ENCODE results near the gene SPON1. TPM values are rescaled to one million over a fixed set of nuclear protein-coding genes. Genes with fewer than 3 reads are reported as not detected.

SPON1 gene
- polyA plus RNA-seq, 2 of the 4 experiments (the other 2 are of a cell fraction) = not detected

- TF ChIP-seq REST (IDR thresholded peaks at IDR 0.05) (no peak), MYC (IDR thresholded peaks at IDR 0.05; ENCODE audit: borderline replicate concordance, low read length) (no peak), GATA3 (IDR thresholded peaks at IDR 0.05; ENCODE audit: borderline replicate concordance) (peak; percentile 69; the same call in 1 of the 2 replicates), NFE2L2 (conservative IDR thresholded peaks at IDR 0.05; ENCODE audit: low read length) (no peak), BCL3 (IDR thresholded peaks at IDR 0.05) (0 out of 3 replicates have a peak, but pooled peaks have one; percentile 53), KDM5A (IDR thresholded peaks at IDR 0.05) (no peak), MAX (IDR thresholded peaks at IDR 0.05) (no peak), SMC3 (IDR thresholded peaks at IDR 0.05) (0 out of 3 replicates have a peak, but pooled peaks have one; percentile 10), CBX2 (IDR thresholded peaks at IDR 0.05; ENCODE audit: borderline replicate concordance, low read depth) (no peak), PHF8 (IDR thresholded peaks at IDR 0.05; ENCODE audit: borderline replicate concordance, low read depth) (no peak), EHF (CRISPR knock-in tag; IDR thresholded peaks at IDR 0.05) (no peak), E2F6 (IDR thresholded peaks at IDR 0.05; ENCODE audit: borderline replicate concordance, low read depth) (no peak), HOXB5 (CRISPR knock-in tag; IDR thresholded peaks at IDR 0.05) (no peak), NR3C1 (IDR thresholded peaks at IDR 0.05) (no peak), ZFP36 (IDR thresholded peaks at IDR 0.05; ENCODE audit: borderline replicate concordance, partially characterized antibody) (no peak), CBX8 (IDR thresholded peaks at IDR 0.05) (no peak), CEBPB (IDR thresholded peaks at IDR 0.05) (peak; percentile 93 to 95), FOSL2 (IDR thresholded peaks at IDR 0.05) (peak; percentile 75), FOSL2 (CRISPR knock-in tag; IDR thresholded peaks at IDR 0.05) (peak; percentile 89), CHD2 (IDR thresholded peaks at IDR 0.05; ENCODE audit: low read length, partially characterized antibody) (no peak), JUNB (IDR thresholded peaks at IDR 0.05) (peak; percentile 81), HES2 (IDR thresholded peaks at IDR 0.05) (peak; percentile 95), TP53 (CRISPR knock-in tag; IDR thresholded peaks at IDR 0.05) (no peak)
These were observed 295.9 kb downstream of the SPON1 start (continued) for GRCh38 chr11:14258221-14258935.

All from A549 (cell line).